Mesenchymal stem cell (in vitro differentiated cells and primary cell): ENCODE data around the gene KPNA2.
"Not testable (repeated sequence)": the region's sequence is repeated elsewhere in the genome, so short reads cannot be mapped to it uniquely, and the experiment has no call there.

Experiments
- DNase-seq: peaks from one replicate; pipeline ENCODE4 v3.0.0-alpha.2; 2013
- H2AFZ ChIP-seq: one replicate; pipeline ENCODE4 v1.6.1; 2013; ENCODE audit warnings: low read depth, mild to moderate bottlenecking, control low read depth, inconsistent platforms, low read length, moderate library complexity
- H2AK5ac ChIP-seq: 2 replicates; pipeline ENCODE4 v1.6.1; 2013; ENCODE audit warnings: low read length, moderate library complexity, mild to moderate bottlenecking, inconsistent platforms; ENCODE audit not compliant: severe bottlenecking
- H2BK120ac ChIP-seq: one replicate; pipeline ENCODE4 v1.6.1; 2013; ENCODE audit warnings: low read depth, mild to moderate bottlenecking, inconsistent platforms, low read length, moderate library complexity
- H2BK12ac ChIP-seq, 2 experiments: one replicate each; pipeline ENCODE4 v1.6.1; 2013; ENCODE audit warnings: inconsistent platforms in 2 of 2, low read length in 2 of 2, mild to moderate bottlenecking in 2 of 2, moderate library complexity in 2 of 2, control low read depth in 1 of 2
- H2BK15ac ChIP-seq: one replicate; pipeline ENCODE4 v1.6.1; 2013; ENCODE audit warnings: mild to moderate bottlenecking, low read depth, inconsistent platforms; ENCODE audit not compliant: poor library complexity, severe bottlenecking
- H2BK5ac ChIP-seq: 2 replicates; pipeline ENCODE4 v1.6.1; 2013; ENCODE audit warnings: low read depth, mild to moderate bottlenecking, low read length, control low read depth, inconsistent platforms; ENCODE audit not compliant: poor library complexity, severe bottlenecking
- H3K14ac ChIP-seq, 2 experiments: one replicate each; pipeline ENCODE4 v1.6.1; 2013; ENCODE audit warnings: inconsistent platforms in 2 of 2, low read length in 2 of 2, control low read depth in 1 of 2, mild to moderate bottlenecking in 1 of 2, moderate library complexity in 1 of 2
- H3K18ac ChIP-seq, 2 experiments: one replicate each; pipeline ENCODE4 v1.6.1; 2013; ENCODE audit warnings: inconsistent platforms in 2 of 2, low read length in 2 of 2, control low read depth in 1 of 2, low read depth in 1 of 2, mild to moderate bottlenecking in 1 of 2
- H3K23ac ChIP-seq, 2 experiments: one replicate each; pipeline ENCODE4 v1.6.1; 2013; ENCODE audit warnings: inconsistent platforms in 2 of 2, low read length in 2 of 2, mild to moderate bottlenecking in 2 of 2, moderate library complexity in 2 of 2, control low read depth in 1 of 2
- H3K27ac ChIP-seq: 2 replicates; pipeline ENCODE4 v1.5.1; 2013; ENCODE audit warnings: mild to moderate bottlenecking, moderate library complexity, low read length, control low read depth, inconsistent platforms; ENCODE audit not compliant: poor library complexity, severe bottlenecking
- H3K27me3 ChIP-seq, 2 experiments: 2 replicates each; pipeline versions ENCODE4 v1.6.1 to v1.7.0; 2013; ENCODE audit warnings: low read length in 2 of 2, mild to moderate bottlenecking in 2 of 2, moderate library complexity in 2 of 2, control low read depth in 1 of 2, inconsistent platforms in 1 of 2; ENCODE audit not compliant: control insufficient read depth in 1 of 2, insufficient read depth in 1 of 2
- H3K36me3 ChIP-seq, 2 experiments: 2 replicates each; pipeline versions ENCODE4 v1.6.1 to v1.7.0; 2013; ENCODE audit warnings: low read length in 2 of 2, control low read depth in 1 of 2, inconsistent platforms in 1 of 2, low read depth in 1 of 2, mild to moderate bottlenecking in 1 of 2; ENCODE audit not compliant: insufficient read depth in 2 of 2, control insufficient read depth in 1 of 2
- H3K4ac ChIP-seq, 2 experiments: one replicate each; pipeline ENCODE4 v1.6.1; 2013; ENCODE audit warnings: inconsistent platforms in 2 of 2, low read length in 2 of 2, mild to moderate bottlenecking in 2 of 2, moderate library complexity in 2 of 2, control low read depth in 1 of 2, low read depth in 1 of 2
- H3K4me1 ChIP-seq: 2 replicates; pipeline ENCODE4 v1.6.1; 2013; ENCODE audit warnings: low read depth, low read length, control low read depth; ENCODE audit not compliant: control insufficient read depth, insufficient read depth
- H3K4me2 ChIP-seq: 2 replicates; pipeline ENCODE4 v1.6.1; 2013; ENCODE audit warnings: low read length, mild to moderate bottlenecking, inconsistent platforms; ENCODE audit not compliant: poor library complexity, severe bottlenecking
- H3K4me3 ChIP-seq, 2 experiments: 2 replicates each; pipeline versions ENCODE4 v1.5.1 to v1.7.0; 2013; ENCODE audit warnings: low read length in 2 of 2, mild to moderate bottlenecking in 2 of 2, control low read depth in 1 of 2, low read depth in 1 of 2; ENCODE audit not compliant: insufficient read depth in 1 of 2
- H3K79me1 ChIP-seq: replicated peaks from 2 replicates; pipeline ENCODE4 v1.6.1; 2013; ENCODE audit warnings: mild to moderate bottlenecking, control low read depth, low read length, inconsistent platforms; ENCODE audit not compliant: poor library complexity, severe bottlenecking
- H3K9ac ChIP-seq: 2 replicates; pipeline ENCODE4 v1.7.0; 2013; ENCODE audit warnings: mild to moderate bottlenecking, low read length, moderate library complexity
- H3K9me3 ChIP-seq: 2 replicates; pipeline ENCODE4 v1.7.0; 2013; ENCODE audit warnings: mild to moderate bottlenecking, low read length; ENCODE audit not compliant: control insufficient read depth
- H4K8ac ChIP-seq: one replicate; pipeline ENCODE4 v1.6.1; 2013; ENCODE audit warnings: inconsistent platforms, mild to moderate bottlenecking, low read length, moderate library complexity
- H4K91ac ChIP-seq: one replicate; pipeline ENCODE4 v1.6.1; 2013; ENCODE audit warnings: mild to moderate bottlenecking, low read length, inconsistent platforms
- WGBS: methylation state at CpG from one replicate; pipeline ENCODE4 v1.1.7; 2013; ENCODE audit warnings: mixed read lengths; 5-methylcytosine and 5-hydroxymethylcytosine counted together

The KPNA2 gene

GRCh38 chr17:68013385-68013784 is 22.1 kb upstream of the KPNA2 start:
- no peak for DNase-seq
- Histone ChIP-seq H3K79me1 (no peaks in the 10 kb centered on the region), H2BK12ac (no peak overlapping the region), H3K27me3 (peaks cover 0 to 3% of the 10 kb centered on the region in 2 experiments), H2BK120ac (no peak overlapping the region), H3K4me1 (no peaks in the 10 kb centered on the region), H3K4me2 (no peak overlapping the region), H3K23ac (no peak overlapping the region), H3K9ac (no peak overlapping the region), H2BK15ac (no peak overlapping the region), H3K4me3 (no peak overlapping the region), H3K36me3 (no peaks in the 10 kb centered on the region), H4K91ac (no peak overlapping the region), H2AFZ (no peak overlapping the region), H3K4ac (no peak overlapping the region), H3K27ac (no peak overlapping the region), H2BK5ac (no peak overlapping the region), H3K18ac (no peak overlapping the region), H2AK5ac (no peak overlapping the region), H3K9me3 (no peaks in the 10 kb centered on the region), H3K14ac (no peak overlapping the region), H4K8ac (no peak overlapping the region)

DNA sequence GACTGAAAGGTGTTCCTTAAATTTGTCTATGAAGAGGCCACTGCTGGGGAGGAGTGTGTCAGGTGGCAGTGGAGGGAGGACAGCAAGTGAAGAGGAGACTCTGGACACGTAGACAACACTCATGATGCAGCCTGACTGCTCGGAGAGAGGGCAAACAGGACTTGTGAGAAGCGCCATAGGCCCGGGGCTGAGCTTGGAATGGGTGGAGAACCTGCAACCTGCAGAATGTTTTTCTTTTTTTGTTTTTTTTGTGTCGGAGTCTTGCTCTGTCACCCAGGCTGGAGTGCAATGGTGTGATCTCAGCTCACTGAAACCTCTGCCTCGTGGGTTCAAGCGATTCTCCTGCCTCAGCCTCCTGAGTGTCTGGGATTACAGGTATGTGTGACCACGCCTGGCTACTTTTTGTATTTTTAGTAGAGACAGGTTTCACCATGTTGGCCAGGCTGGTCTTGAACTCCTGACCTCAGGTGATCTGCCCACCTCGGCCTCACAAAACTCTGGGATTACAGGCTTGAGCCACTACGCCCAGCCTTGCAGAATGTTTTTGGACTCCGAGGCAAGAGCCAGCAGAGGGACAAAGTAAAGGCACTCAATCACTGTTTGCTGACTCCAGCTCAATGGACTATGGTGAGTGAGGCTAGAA is 20.3 kb upstream of the KPNA2 start:
- no peak for DNase-seq
- Histone ChIP-seq H3K18ac (no peak overlapping the region), H3K9me3 (no peaks in the 10 kb centered on the region), H3K9ac (no peak overlapping the region), H2AFZ (no peak overlapping the region), H3K27ac (no peak overlapping the region), H3K79me1 (no peaks in the 10 kb centered on the region), H3K36me3 (no peaks in the 10 kb centered on the region), H3K27me3 (peaks cover 0 to 3% of the 10 kb centered on the region in 2 experiments), H3K4me3 (no peak overlapping the region), H2BK15ac (no peak overlapping the region), H2BK12ac (no peak overlapping the region), H3K4ac (no peak overlapping the region), H2BK120ac (no peak overlapping the region), H2AK5ac (no peak overlapping the region), H2BK5ac (no peak overlapping the region), H3K4me1 (no peaks in the 10 kb centered on the region), H4K8ac (no peak overlapping the region), H3K14ac (no peak overlapping the region), H4K91ac (no peak overlapping the region), H3K23ac (no peak overlapping the region), H3K4me2 (no peak overlapping the region)
- WGBS: 93% methylated on average over 11 of the region's 11 CpGs

DNA sequence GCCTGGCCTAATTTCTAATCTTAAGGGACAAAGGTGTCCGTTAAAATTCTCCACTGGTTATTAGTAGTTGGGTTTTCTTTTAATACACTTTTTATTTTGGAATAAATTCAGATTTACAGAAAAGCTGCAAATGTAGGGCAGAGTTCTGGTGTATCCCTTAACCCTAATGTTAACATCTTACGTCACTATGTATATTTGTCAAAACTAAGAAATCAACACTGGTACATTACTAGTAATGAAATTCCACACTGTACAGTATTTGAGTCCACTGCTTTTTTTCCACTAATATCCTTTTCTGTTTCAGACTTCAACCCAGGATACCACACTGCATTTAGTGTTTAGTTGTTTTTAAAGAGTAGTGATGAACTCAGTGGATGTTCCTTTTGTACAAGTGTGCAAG is 18.7 kb upstream of the KPNA2 start:
- Histone ChIP-seq H3K9me3 (no peaks in the 10 kb centered on the region), H3K27me3 (peaks cover 0 to 3% of the 10 kb centered on the region in 2 experiments), H3K18ac (no peak overlapping the region), H3K79me1 (no peaks in the 10 kb centered on the region), H4K91ac (no peak overlapping the region), H3K23ac (no peak overlapping the region), H2BK15ac (no peak overlapping the region), H3K36me3 (no peaks in the 10 kb centered on the region), H2AFZ (no peak overlapping the region), H3K4ac (no peak overlapping the region), H3K9ac (no peak overlapping the region), H3K27ac (no peak overlapping the region), H4K8ac (no peak overlapping the region), H2BK120ac (no peak overlapping the region), H3K4me3 (no peak overlapping the region), H3K4me1 (no peaks in the 10 kb centered on the region), H3K14ac (no peak overlapping the region), H2AK5ac (no peak overlapping the region), H2BK5ac (no peak overlapping the region), H2BK12ac (no peak overlapping the region), H3K4me2 (no peak overlapping the region)
- no peak for DNase-seq
- 100% methylated on average over 1 of the region's 2 CpGs for WGBS

- H3K79me1 ChIP-seq, H2AFZ ChIP-seq, H3K9me3 ChIP-seq, H3K23ac ChIP-seq, H3K9ac ChIP-seq, H3K4ac ChIP-seq, H3K27me3 ChIP-seq, H3K4me3 ChIP-seq, H3K4me2 ChIP-seq, H2AK5ac ChIP-seq, H2BK120ac ChIP-seq, H3K4me1 ChIP-seq, H2BK12ac ChIP-seq, H4K8ac ChIP-seq, H2BK15ac ChIP-seq, H2BK5ac ChIP-seq, H3K36me3 ChIP-seq, H3K18ac ChIP-seq, H3K27ac ChIP-seq, DNase-seq, H3K14ac ChIP-seq, H4K91ac ChIP-seq: not testable (repeated sequence)
- 99% methylated on average over 21 of the region's 21 CpGs for WGBS
These were observed 17.0 kb upstream of the KPNA2 start for GRCh38 chr17:68018493-68018892.
